GM19238 (cell line): ENCODE measurements around the gene NDUFS6.
"Not testable (repeated sequence)": the region's sequence is repeated elsewhere in the genome, so short reads cannot be mapped to it uniquely, and the experiment has no call there.

Source experiments
- DNase-seq: peaks from one replicate; pipeline ENCODE4 v3.0.0; 2011; ENCODE audit warnings: low spot score; ENCODE audit not compliant: insufficient read length

NDUFS6 gene

DNA sequence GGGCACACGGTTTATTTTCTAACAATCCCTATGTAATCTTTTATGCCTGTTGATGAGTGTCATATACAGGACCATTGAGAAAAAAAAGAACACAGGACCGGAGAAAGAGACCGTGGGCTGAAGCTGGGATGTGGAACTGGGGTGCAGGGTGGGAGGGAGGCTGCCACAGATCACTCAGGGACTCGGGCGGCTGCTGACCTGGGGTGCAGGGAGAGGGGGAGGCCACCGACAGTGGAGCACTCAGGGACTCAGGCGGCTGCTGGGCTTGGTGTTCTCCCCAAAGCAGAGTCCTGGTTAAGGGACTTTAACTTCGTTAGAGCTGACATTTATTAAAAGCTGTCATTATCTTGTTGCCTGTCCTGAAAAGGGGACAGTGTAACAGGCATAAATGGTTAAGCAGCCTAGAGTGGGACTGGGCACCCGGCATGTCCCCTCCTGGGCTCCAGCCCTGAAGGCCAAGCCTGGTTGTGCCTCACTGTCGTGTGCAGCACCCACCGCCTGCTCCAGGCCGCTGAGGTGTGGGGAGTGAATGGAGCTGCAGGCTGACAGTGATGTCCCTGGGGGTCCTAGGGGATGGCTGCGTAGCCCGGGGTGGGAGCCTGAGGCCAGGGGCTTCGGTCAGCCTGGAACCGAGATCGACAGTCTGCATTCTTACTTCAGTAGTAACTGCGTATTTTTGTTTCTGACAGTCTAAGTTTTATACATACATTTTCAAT, 14.0 kb downstream of the NDUFS6 start:
- DNase-seq = no peak

DNA sequence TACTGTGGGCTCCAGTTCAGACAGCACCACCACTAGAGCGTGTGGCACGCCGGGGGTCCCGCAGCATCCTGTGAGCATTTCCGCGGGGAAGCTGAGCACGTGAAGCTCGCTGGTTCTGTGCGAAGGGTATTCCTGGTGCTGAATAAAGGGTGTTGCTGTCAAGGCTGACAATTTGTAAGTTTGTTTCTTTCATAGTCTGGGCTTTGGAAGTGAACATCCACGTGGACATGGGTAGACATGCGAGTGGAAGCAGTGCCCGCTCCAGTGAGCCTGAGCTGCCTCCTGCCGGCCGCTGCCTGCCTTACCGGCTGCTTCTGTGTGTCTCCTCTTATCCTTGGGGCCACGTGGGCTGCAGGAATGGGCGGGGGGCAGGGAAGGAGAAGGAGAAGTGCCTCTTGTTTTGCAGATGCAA, 14.7 kb downstream of the NDUFS6 start:
- no peak for DNase-seq

- DNase-seq = not testable (repeated sequence)
Measured at GRCh38 chr5:1816495-1817089, 15.4 kb downstream of the NDUFS6 start.

GRCh38 chr5:1817261-1818043, 16.2 kb downstream of the NDUFS6 start:
- no peak for DNase-seq

DNA sequence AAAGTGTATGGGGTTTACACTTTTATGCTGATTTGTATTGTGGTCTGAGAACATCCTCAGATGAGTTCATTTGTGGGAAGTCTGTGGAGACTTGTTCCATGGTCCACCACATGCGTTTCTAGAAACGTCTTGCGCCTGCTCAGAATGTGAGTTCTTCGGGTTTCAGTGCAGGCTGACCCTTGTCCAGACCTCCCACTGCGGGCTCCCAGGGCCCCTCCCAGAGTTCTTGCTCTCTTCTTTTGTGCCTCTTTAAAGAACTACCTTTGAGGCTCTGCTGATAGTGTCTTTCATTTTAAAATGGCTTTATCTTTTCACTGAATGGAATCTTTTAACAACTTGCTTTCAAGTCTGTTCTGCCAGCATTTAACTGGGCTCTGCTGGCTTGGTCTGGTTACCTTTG, 17.6 kb downstream of the NDUFS6 start:
- DNase-seq = no peak

GRCh38 chr5:1819458-1819857, 18.3 kb downstream of the NDUFS6 start:
- DNase-seq = no peak

GRCh38 chr5:1820381-1820780, 19.2 kb downstream of the NDUFS6 start:
- no peak for DNase-seq

DNA sequence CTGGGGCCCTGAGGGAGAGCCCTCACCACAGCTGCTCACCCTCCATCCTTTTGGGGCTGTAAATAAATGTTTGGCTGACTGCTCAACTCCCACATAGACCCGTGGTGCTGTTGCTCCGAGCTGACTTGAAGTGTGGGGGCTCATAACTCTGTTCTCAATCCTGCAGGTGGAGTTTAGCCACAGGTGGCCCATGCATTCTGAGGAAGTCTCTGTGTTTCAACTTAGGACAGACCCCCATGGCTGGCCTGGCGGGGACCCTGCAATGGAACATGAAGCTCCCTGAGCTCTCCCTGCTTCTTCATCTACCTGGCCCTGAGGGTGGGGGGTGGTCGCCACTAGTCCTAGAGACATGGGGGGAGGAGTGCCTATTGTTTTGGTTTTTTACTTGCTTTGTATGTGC, 19.7 kb downstream of the NDUFS6 start:
- no peak for DNase-seq

DNA sequence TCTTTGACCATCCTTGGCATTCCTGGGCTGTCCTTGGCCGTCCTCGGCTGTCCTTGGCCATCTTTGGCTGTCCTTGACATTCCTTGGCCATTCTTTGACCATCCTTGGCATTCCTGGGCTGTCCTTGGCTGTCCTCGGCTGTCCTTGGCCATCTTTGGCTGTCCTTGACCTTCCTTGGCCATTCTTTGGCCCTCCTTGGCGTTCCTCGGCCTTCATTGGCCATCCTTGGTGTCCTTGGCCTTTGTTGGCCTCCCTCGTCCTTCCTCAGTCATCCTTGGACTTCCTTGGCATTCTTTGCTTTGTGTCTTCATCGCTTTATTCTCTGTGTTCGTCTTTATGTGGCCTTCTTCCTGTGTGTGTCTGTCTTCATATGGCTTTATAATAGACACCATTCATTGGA, 20.7 kb downstream of the NDUFS6 start:
- no peak for DNase-seq

- DNase-seq = no peak
Measured at GRCh38 chr5:1823381-1824034, 22.3 kb downstream of the NDUFS6 start.

DNA sequence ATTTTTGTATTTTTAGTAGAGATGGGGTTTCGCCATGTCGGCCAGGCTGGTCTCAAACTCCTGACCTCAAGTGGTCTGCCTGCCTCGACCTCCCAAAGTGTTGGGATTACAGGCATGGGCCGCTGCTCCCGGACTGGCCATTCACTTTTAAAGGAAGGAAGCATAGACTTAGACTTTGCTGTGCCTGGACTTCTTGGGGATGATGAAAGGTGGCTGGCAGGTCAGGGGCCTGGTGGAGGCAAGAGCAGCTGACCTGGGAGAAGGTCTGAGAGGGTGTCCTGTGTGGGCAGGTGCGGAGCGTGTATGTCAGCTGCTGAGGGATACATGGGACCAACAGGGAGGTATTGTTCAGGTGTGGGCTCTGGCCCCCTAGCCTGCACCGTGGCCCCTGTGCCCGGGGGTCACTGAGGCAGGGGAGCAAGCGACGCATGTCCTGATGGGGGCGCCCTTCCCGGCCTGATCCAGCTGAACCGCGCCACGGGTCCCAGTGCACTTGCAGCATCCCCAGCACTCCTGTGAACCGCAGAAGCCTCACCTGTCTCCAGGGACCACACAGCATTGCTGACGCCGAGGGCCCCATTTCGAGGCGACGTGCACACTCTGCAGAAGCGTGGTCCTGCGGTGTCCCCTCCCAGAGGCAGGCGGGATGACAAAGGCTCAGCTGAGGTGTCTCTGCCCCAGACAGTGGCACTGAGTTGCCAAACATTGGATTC, 23.1 kb downstream of the NDUFS6 start:
- DNase-seq = no peak

DNA sequence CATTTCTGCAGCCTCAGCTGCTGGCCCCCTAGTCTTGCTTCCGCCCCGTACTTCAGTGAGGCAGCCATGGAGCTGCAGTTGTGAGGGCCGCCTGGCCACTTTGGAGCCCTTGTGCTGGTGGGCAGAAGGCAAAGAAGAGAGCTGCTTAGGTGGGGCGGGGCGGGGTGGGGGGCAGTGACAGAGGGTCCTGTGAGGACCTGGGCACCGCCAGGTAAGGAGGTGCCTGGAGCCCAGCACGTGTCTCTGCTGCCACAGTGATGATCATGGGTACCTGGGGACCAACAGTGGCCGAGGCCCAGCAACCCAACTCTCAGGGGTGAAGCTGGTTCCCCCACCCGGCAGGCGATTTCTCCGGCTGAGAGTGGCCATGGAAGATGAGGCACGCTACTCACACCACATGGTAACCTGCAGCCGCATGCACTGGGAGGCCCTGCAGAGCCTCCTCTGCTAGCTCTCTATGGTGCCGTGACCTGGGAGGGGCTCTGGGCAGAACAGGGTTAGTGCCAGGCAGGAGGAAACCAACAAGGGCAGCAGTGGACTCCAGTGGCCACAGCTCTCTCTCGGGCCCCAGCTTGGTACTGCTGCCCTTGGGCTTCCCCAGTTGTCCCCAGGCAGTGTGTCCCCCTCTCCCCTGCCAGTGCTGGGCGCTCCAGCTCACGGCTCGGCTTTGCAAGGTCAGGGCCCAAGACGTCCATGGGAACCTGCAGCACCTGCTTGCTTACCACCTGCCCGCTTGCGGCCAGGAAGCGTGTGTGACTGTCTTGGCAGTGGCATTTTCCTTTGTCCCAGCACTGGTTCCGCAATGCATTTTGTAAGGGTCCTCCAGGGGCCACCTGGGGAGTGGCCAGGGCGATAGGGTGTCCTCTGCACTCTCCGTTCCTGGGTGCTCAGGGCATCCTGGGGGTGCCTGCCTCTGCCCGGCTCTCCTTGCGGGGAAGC, 24.0 kb downstream of the NDUFS6 start:
- DNase-seq = no peak

- DNase-seq = no peak
Measured at GRCh38 chr5:1826235-1826980, 25.2 kb downstream of the NDUFS6 start.

- DNase-seq = no peak
Measured at GRCh38 chr5:1827025-1827885, 26.0 kb downstream of the NDUFS6 start.

DNA sequence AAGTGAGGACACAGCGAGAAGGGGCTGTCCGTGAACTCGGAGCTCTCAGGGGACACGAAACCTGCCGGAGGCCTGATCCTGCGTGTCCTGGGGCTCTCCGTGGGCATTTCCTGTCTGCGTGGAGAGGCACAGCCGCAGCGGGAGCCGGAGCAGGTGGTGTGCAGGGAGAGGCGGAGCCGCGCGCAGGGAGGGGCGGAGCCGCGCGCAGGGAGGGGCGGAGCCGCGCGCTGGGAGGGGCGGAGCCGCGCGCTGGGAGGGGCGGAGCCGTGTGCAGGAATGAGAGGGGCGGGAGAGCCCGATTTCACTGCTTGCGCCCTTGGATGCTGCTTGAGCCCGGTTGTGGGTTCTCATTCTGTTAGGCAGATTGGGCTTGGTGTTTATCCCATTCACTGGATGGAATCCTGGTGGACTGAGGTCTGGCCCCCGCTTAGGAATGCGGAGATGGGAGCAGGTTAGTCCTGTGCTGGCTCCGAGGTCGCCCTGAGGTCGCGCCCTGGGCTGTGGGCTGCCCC, 26.7 kb downstream of the NDUFS6 start:
- DNase-seq = peak; percentile 23

DNA sequence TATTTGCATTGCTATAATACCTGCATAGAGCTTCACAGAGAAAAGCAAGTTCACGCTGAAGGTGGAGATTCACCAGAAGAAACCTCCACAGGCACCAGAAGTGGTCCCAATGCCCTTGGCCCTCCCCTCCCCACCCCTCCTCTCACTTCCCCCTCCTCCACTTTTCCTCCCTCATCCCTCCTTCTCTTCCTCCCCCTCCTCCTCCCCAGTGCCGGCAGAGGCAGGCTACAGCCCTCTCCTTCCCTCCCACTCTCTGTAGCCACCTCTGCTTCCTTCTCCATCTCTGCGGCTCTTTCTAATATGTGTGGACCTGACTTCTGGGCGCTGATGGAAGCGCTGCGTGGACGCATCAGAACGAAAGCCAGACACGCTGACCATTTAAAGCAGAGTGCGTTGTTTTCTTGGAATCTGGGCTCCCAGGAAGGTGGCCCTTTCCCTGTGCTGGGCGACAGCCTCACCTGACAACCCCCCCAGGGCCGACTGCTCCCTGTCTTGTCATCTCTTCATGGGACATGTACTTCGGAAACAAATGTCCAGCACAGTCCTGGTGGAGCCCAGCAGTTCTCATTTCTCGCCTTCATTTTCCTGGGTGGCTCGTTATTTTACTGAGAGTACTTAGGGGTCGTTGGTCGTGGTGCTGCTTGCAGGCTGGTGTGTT, 29.5 kb downstream of the NDUFS6 start:
- DNase-seq = no peak

- DNase-seq = no peak
Measured at GRCh38 chr5:1831257-1831656, 30.1 kb downstream of the NDUFS6 start.
